Neural progenitor cell (in vitro differentiated cells): ENCODE results near the gene WDR72. TPM values are rescaled to one million over a fixed set of nuclear protein-coding genes. Genes with fewer than 3 reads are reported as not detected.

ENCODE experiments used
- DNase-seq: peaks from one replicate; pipeline ENCODE4 v3.0.0-alpha.2; 2016; ENCODE audit warnings: low spot score
- H2AFZ ChIP-seq: fragments of 200-600 bp; sonication (generic); replicated peaks from 2 replicates; pipeline ENCODE4 v1.6.1; 2016; ENCODE audit warnings: antibody characterized with exemption
- H3F3A ChIP-seq: fragments of 200-600 bp; sonication (generic); 2 replicates; pipeline ENCODE4 v1.6.1; 2016; ENCODE audit warnings: antibody characterized with exemption, low read depth
- H3K27ac ChIP-seq: fragments of 200-600 bp; sonication (generic); 2 replicates; pipeline ENCODE4 v1.5.1; 2016; ENCODE audit warnings: mild to moderate bottlenecking
- H3K27me3 ChIP-seq: fragments of 200-600 bp; sonication (generic); 2 replicates; pipeline ENCODE4 v1.6.1; 2016; ENCODE audit warnings: mild to moderate bottlenecking, moderate library complexity
- H3K36me3 ChIP-seq: fragments of 200-600 bp; sonication (generic); 2 replicates; pipeline ENCODE4 v1.5.1; 2016
- H3K4me1 ChIP-seq: fragments of 200-600 bp; sonication (generic); 2 replicates; pipeline ENCODE4 v1.6.1; 2016; ENCODE audit warnings: mixed run types
- H3K4me2 ChIP-seq: fragments of 200-600 bp; sonication (generic); 2 replicates; pipeline ENCODE4 v1.6.1; 2016
- H3K4me3 ChIP-seq: fragments of 200-600 bp; sonication (generic); 2 replicates; pipeline ENCODE4 v1.5.1; 2016
- H3K79me2 ChIP-seq: fragments of 200-600 bp; sonication (generic); 2 replicates; pipeline ENCODE4 v1.6.1; 2016; ENCODE audit warnings: low read depth
- H3K9ac ChIP-seq: fragments of 200-600 bp; sonication (generic); 2 replicates; pipeline ENCODE4 v1.6.1; 2016
- H3K9me3 ChIP-seq: fragments of 200-600 bp; sonication (generic); 2 replicates; pipeline ENCODE4 v1.5.1; 2016; ENCODE audit warnings: low read depth
- H4K20me1 ChIP-seq: fragments of 200-600 bp; sonication (generic); 2 replicates; pipeline ENCODE4 v1.6.1; 2016; ENCODE audit warnings: low read depth
- H3K27ac Mint-ChIP-seq: 3 replicates; pipeline ENCODE4 v1.8.0; 2021; ENCODE audit warnings: mixed read lengths
- H3K27me3 Mint-ChIP-seq: 2 replicates; pipeline ENCODE4 v1.8.0; 2022; ENCODE audit warnings: low read depth, mild to moderate bottlenecking, inconsistent platforms, moderate library complexity, mixed read lengths; ENCODE audit not compliant: insufficient read depth
- H3K36me3 Mint-ChIP-seq: 3 replicates; pipeline ENCODE4 v1.8.0; 2021; ENCODE audit warnings: mixed read lengths
- H3K4me1 Mint-ChIP-seq: 3 replicates; pipeline ENCODE4 v1.8.0; 2021; ENCODE audit warnings: mixed read lengths
- H3K4me3 Mint-ChIP-seq: 3 replicates; pipeline ENCODE4 v1.8.0; 2021; ENCODE audit warnings: mild to moderate bottlenecking, moderate library complexity, mixed read lengths
- H3K9me3 Mint-ChIP-seq: 3 replicates; pipeline ENCODE4 v1.8.0; 2020; ENCODE audit warnings: mixed read lengths
- EZH2 ChIP-seq: fragments of 200-600 bp; sonication (generic); IDR thresholded peaks from 2 replicates; pipeline ENCODE4 v1.6.1; 2017; ENCODE audit warnings: antibody characterized with exemption, mild to moderate bottlenecking, moderate library complexity
- EZH2phosphoT487 ChIP-seq: fragments of 200-600 bp; sonication (generic); IDR thresholded peaks from 2 replicates; pipeline ENCODE4 v1.6.1; 2017; ENCODE audit warnings: antibody characterized with exemption
- total RNA-seq: library from RNA; depleted of rRNA; stranded (reverse); fragments of >200 nt; gene quantifications from 2 replicates; pipeline ENCODE4 v1.2.3, GENCODE V29; 2015; ENCODE audit warnings: low replicate concordance
- TF ChIP-seq, protein P1 (sequence below): fragments of 200-600 bp; sonication (generic); IDR thresholded peaks from 2 replicates; pipeline ENCODE4 v1.5.1; 2017; ENCODE audit warnings: antibody characterized with exemption, mild to moderate bottlenecking

WDR72 gene
- total RNA-seq, 1 donor from 2014 or later = 4.6 TPM

DNA sequence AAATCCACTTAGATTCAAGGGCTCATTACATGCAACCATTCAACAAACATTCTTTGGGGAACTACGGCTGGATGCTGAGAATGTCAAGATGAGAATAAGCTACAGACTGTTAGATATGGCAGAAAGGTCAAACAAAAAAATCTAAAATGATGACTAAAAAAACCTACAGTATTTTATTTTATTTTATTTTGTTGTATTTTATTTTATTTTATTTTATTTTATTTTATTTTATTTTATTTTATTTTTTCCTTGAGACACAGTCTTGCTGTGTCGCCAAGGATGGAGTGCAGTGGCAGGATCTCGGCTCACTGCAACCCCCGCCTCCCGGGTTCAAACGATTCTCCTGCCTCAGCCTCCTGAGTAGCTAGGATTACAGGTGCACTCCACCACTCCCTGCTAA lies 46.2 kb downstream of the WDR72 start:
- no peak for DNase-seq
- no peaks in the 10 kb centered on the region for H3K9me3 ChIP-seq
- Mint-ChIP-seq H3K9me3 (no peaks in the 10 kb centered on the region), H3K27ac (no peak overlapping the region), H3K27me3 (no peaks in the 10 kb centered on the region), H3K4me3 (no peak overlapping the region), H3K4me1 (peaks cover 38% of the 10 kb centered on the region), H3K36me3 (no peaks in the 10 kb centered on the region)
- no peak overlapping the region for H2AFZ ChIP-seq
- H3K4me3 ChIP-seq = no peak overlapping the region
- H3K4me1 ChIP-seq = peaks cover 20% of the 10 kb centered on the region
- H3K4me2 ChIP-seq = no peak overlapping the region
- H3F3A ChIP-seq = no peaks in the 10 kb centered on the region
- no peak overlapping the region for H3K9ac ChIP-seq
- no peaks in the 10 kb centered on the region for H3K79me2 ChIP-seq
- H4K20me1 ChIP-seq = no peaks in the 10 kb centered on the region
- H3K27ac ChIP-seq = no peak overlapping the region
- no peaks in the 10 kb centered on the region for H3K27me3 ChIP-seq
- TF ChIP-seq EZH2phosphoT487 (no peak), EZH2 (no peak)
- TF ChIP-seq, protein P1, sequence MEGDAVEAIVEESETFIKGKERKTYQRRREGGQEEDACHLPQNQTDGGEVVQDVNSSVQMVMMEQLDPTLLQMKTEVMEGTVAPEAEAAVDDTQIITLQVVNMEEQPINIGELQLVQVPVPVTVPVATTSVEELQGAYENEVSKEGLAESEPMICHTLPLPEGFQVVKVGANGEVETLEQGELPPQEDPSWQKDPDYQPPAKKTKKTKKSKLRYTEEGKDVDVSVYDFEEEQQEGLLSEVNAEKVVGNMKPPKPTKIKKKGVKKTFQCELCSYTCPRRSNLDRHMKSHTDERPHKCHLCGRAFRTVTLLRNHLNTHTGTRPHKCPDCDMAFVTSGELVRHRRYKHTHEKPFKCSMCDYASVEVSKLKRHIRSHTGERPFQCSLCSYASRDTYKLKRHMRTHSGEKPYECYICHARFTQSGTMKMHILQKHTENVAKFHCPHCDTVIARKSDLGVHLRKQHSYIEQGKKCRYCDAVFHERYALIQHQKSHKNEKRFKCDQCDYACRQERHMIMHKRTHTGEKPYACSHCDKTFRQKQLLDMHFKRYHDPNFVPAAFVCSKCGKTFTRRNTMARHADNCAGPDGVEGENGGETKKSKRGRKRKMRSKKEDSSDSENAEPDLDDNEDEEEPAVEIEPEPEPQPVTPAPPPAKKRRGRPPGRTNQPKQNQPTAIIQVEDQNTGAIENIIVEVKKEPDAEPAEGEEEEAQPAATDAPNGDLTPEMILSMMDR = no peak
- H3K36me3 ChIP-seq = no peaks in the 10 kb centered on the region

DNA sequence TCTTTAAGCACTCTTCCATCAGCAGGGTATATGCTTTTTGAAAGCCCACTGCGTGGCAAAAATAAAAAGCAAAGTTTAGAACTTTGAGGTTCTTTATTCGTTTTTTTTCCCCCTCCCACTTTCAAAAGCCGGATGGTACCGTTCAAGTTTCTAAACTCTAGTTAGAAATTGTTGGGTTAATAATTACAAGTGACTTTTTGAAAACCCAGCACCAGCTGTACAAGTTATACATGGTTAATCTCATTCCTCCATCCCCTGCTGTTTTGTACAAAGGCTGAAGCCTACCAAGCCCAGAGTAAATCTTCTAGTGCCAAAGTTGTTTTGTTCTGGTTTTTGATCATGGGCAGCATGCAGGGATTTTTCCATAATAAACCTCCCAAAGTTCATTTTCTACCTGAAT lies 48.6 kb downstream of the WDR72 start:
- Mint-ChIP-seq H3K4me3 (peak overlapping the region; percentile 71), H3K27me3 (peaks cover 5% of the 10 kb centered on the region), H3K36me3 (peaks cover 3% of the 10 kb centered on the region), H3K9me3 (no peaks in the 10 kb centered on the region), H3K27ac (peak overlapping the region; percentile 90), H3K4me1 (peaks cover 33% of the 10 kb centered on the region)
- Histone ChIP-seq H3K4me1 (peaks cover 24% of the 10 kb centered on the region), H3K36me3 (no peaks in the 10 kb centered on the region), H3K27ac (no peak overlapping the region), H4K20me1 (no peaks in the 10 kb centered on the region), H3K9ac (no peak overlapping the region), H2AFZ (no peak overlapping the region), H3K4me2 (peak overlapping the region; percentile 68), H3F3A (no peaks in the 10 kb centered on the region), H3K79me2 (no peaks in the 10 kb centered on the region), H3K4me3 (no peak overlapping the region), H3K27me3 (no peaks in the 10 kb centered on the region), H3K9me3 (no peaks in the 10 kb centered on the region)
- TF ChIP-seq EZH2phosphoT487 (no peak), EZH2 (no peak)
- TF ChIP-seq, protein P1 = no peak
- DNase-seq = peak; percentile 56

DNA sequence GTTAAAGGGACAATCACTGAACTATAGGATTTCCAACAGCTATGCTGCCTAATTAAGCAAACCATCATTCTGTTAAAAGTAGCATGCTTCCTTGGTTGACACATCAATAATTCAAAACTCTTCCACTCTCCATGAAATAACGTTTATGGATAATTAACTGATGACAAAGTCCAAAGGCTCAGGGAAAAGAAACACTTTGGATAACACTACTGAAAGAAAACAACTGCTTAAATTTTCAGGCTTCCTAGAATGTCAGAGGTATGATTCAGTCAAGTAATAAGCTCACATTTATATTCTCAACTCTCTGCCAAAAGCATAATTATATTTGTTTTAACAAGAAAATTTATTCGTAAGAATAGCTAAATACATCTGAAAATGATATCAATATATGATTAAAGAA lies 49.6 kb downstream of the WDR72 start:
- H3K4me3 ChIP-seq = no peak overlapping the region
- H3K9me3 ChIP-seq = no peaks in the 10 kb centered on the region
- no peak overlapping the region for H3K9ac ChIP-seq
- Mint-ChIP-seq H3K4me1 (peaks cover 32% of the 10 kb centered on the region), H3K36me3 (peaks cover 3% of the 10 kb centered on the region), H3K27ac (peak overlapping the region; percentile 76), H3K4me3 (peak overlapping the region; percentile 70), H3K27me3 (peaks cover 5% of the 10 kb centered on the region), H3K9me3 (no peaks in the 10 kb centered on the region)
- TF ChIP-seq, protein P1 = no peak
- TF ChIP-seq EZH2phosphoT487 (no peak), EZH2 (no peak)
- no peak overlapping the region for H3K27ac ChIP-seq
- no peaks in the 10 kb centered on the region for H3K79me2 ChIP-seq
- H2AFZ ChIP-seq = no peak overlapping the region
- H3F3A ChIP-seq = no peaks in the 10 kb centered on the region
- peaks cover 24% of the 10 kb centered on the region for H3K4me1 ChIP-seq
- no peak for DNase-seq
- H3K4me2 ChIP-seq = no peak overlapping the region
- no peaks in the 10 kb centered on the region for H3K36me3 ChIP-seq
- H4K20me1 ChIP-seq = no peaks in the 10 kb centered on the region
- H3K27me3 ChIP-seq = no peaks in the 10 kb centered on the region
